ENCODE results near the gene ZW10. TPM values are rescaled to one million over a fixed set of nuclear protein-coding genes. Genes with fewer than 3 reads are reported as not detected.
"Not testable (repeated sequence)": the region's sequence is repeated elsewhere in the genome, so short reads cannot be mapped to it uniquely, and the experiment has no call there.

Gene ZW10
- total RNA-seq, 1 donor from 2014 or later = 25.2 TPM

DNA sequence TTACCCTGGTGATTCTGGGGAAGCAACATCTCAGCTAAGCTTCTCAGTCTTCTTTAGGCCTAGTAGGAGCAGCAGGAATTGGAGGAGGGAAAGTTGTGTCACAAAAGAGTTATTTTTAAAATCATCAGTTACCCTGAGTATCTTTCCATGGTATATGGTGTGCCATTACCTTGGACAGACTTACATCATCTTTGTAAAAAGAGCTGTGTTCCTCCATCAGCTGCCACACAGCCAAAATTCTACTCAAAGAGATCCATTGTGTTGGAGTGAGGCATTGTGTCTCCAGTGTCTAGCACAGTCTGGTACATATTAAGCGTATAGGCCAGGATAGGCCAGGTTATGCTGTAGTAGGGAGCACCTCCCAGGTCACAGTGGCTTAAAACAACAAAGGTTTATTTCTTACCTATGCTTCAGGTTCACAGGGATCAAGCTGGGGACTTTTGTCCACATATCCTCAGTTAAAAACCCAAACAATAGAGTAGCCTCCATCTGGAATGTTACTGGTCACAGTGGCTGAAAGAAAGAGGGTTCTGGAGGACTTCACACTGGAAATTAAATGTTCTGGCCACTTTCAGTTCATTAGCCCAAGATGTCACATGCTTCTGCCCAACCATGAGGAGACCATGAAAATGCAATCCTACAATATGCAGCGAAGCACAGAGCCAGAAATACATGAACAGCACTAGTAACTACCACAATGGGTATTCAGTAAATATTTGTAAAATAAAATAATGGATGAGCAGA lies 57.4 kb downstream of the ZW10 start:
- no peaks in the 10 kb centered on the region for H3K27me3 Mint-ChIP-seq (ENCODE audit: unreplicated experiment)
- no peak for DNase-seq (ENCODE audit: low spot score)
- H3K27ac Mint-ChIP-seq (ENCODE audit: unreplicated experiment) = no peak overlapping the region
- H3K4me3 Mint-ChIP-seq (ENCODE audit: unreplicated experiment) = no peak overlapping the region
- H3K36me3 Mint-ChIP-seq (ENCODE audit: low read depth, unreplicated experiment) = peaks cover 11% of the 10 kb centered on the region
- no peaks in the 10 kb centered on the region for H3K9me3 Mint-ChIP-seq (ENCODE audit: unreplicated experiment)
- no peak for TF ChIP-seq CTCF (IDR thresholded peaks at IDR 0.05; ENCODE audit: unreplicated experiment)
- no peaks in the 10 kb centered on the region for H3K4me1 Mint-ChIP-seq (ENCODE audit: unreplicated experiment)

DNA sequence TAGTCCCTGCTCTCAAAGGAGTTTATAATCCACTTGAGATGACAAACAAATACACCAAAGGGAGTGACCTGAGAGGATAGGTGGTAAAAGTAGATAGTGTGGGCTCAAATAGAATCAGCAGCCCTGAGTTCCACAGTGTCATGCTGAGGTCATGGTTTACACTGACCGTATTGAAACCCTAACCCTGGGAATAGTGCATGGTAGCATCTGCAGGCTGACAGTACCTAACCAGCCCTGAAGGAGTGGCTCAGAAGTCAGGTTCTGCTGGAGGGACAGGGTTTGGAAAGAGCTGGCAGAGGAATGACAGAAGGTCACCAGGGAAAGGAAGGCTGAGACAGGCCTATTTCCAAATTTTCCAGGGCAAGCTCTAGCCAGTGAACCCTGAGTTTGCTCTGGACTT lies 58.2 kb downstream of the ZW10 start:
- H3K36me3 Mint-ChIP-seq (ENCODE audit: low read depth, unreplicated experiment) = peaks cover 11% of the 10 kb centered on the region
- no peaks in the 10 kb centered on the region for H3K27me3 Mint-ChIP-seq (ENCODE audit: unreplicated experiment)
- no peak overlapping the region for H3K27ac Mint-ChIP-seq (ENCODE audit: unreplicated experiment)
- no peak for DNase-seq (ENCODE audit: low spot score)
- no peak for TF ChIP-seq CTCF (IDR thresholded peaks at IDR 0.05; ENCODE audit: unreplicated experiment)
- H3K9me3 Mint-ChIP-seq (ENCODE audit: unreplicated experiment) = no peaks in the 10 kb centered on the region
- no peaks in the 10 kb centered on the region for H3K4me1 Mint-ChIP-seq (ENCODE audit: unreplicated experiment)
- H3K4me3 Mint-ChIP-seq (ENCODE audit: unreplicated experiment) = no peak overlapping the region

- Mint-ChIP-seq H3K36me3 (ENCODE audit: low read depth, unreplicated experiment) (peaks cover 14% of the 10 kb centered on the region), H3K4me3 (ENCODE audit: unreplicated experiment) (no peak overlapping the region), H3K4me1 (ENCODE audit: unreplicated experiment) (peaks cover 6% of the 10 kb centered on the region), H3K9me3 (ENCODE audit: unreplicated experiment) (no peaks in the 10 kb centered on the region), H3K27ac (ENCODE audit: unreplicated experiment) (no peak overlapping the region), H3K27me3 (ENCODE audit: unreplicated experiment) (no peaks in the 10 kb centered on the region)
- no peak for TF ChIP-seq CTCF (IDR thresholded peaks at IDR 0.05; ENCODE audit: unreplicated experiment)
- no peak for DNase-seq (ENCODE audit: low spot score)
Observed at GRCh38 chr11:113710989-113711388, 62.5 kb downstream of the ZW10 start.

DNA sequence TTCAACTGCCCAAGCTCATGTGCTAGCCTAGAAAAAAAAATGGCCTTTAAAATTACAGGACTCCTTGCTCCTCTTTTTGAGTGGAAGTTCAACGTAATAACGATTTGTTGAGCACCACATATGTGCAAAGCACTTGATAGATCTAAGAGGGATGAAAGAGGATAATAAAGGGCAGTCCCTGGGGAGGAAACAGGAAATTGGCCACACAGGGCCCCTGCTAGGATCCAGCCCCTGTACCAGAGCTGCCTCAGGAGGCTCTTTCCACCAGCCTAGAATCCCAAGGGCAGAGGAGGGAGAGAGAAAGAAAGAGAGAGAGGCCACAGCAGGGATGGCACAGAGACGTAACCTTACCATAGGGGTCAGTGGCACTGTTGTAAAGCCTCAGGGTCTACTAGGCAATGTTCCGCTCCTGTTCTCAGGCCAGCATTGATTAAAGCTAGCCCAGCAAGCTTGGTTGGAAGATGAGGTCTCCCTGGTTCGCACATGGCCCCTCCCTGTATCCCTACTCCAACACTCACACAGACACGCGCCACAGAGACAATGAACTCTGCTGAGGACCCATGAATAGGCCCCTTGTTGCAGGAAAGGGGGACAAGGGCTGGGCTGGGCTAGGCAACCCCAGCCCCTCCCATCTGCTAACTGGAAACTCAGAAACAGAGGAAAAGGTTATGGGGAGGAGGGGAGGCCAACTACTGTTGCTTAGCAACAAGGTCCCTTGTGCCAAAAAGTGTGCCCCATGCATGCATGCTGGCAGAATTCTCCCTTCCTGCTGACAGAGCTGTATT lies 67.4 kb downstream of the ZW10 start, which contains the start of gene TMPRSS5:
TMPRSS5 (minus strand) TSS at position 438 of the 785 bp plus-strand sequence; CDS start at position 354, 84 bp downstream.
- no peak within 1 kb of the TSS for H3K4me3 Mint-ChIP-seq (ENCODE audit: unreplicated experiment)
- no peak for DNase-seq (ENCODE audit: low spot score)
- peaks cover 18% of the 10 kb centered on the region for H3K36me3 Mint-ChIP-seq (ENCODE audit: low read depth, unreplicated experiment)
- no peak within 1 kb of the TSS for H3K27ac Mint-ChIP-seq (ENCODE audit: unreplicated experiment)
- no peaks in the 10 kb centered on the region for H3K27me3 Mint-ChIP-seq (ENCODE audit: unreplicated experiment)
- no peaks in the 10 kb centered on the region for H3K9me3 Mint-ChIP-seq (ENCODE audit: unreplicated experiment)
- TF ChIP-seq CTCF (IDR thresholded peaks at IDR 0.05; ENCODE audit: unreplicated experiment) = no peak
- H3K4me1 Mint-ChIP-seq (ENCODE audit: unreplicated experiment) = peaks cover 10% of the 10 kb centered on the region

DNA sequence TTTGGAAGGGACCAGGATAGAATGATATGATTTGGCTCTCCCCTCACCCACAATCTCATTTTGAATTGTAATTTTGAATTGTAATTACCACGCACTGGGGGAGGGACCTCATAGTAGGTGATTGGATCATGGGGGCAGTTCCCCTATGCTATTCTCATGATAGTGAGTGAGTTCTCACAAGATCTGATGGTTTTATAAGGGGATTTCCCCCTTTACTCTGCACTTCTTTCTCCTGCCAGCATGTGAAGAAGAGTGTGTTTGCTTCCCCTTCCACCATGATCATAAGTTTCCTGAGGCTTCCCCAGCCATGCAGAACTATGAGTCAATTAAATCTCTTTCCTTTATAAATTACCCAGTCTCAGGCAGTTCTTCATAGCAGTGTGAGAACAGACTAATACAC lies 69.9 kb downstream of the ZW10 start:
- H3K27ac Mint-ChIP-seq (ENCODE audit: unreplicated experiment); H3K27me3 Mint-ChIP-seq (ENCODE audit: unreplicated experiment); H3K4me3 Mint-ChIP-seq (ENCODE audit: unreplicated experiment); DNase-seq (ENCODE audit: low spot score); H3K9me3 Mint-ChIP-seq (ENCODE audit: unreplicated experiment): not testable (repeated sequence)
- Mint-ChIP-seq H3K36me3 (ENCODE audit: low read depth, unreplicated experiment) (peaks cover 18% of the 10 kb centered on the region), H3K4me1 (ENCODE audit: unreplicated experiment) (peaks cover 10% of the 10 kb centered on the region)
